HG02798 (cell line): ENCODE results near the gene ASH1L.
"Not testable (repeated sequence)": the region's sequence is repeated elsewhere in the genome, so short reads cannot be mapped to it uniquely, and the experiment has no call there.

Source experiments
- ATAC-seq: cut with Tn5 transposase; IDR thresholded peaks from one replicate; pipeline ENCODE4 v1.9.1; 2021; ENCODE audit warnings: mild to moderate bottlenecking; ENCODE audit not compliant: unreplicated experiment, poor library complexity

The ASH1L gene

GRCh38 chr1:155455588-155456195 is 106.9 kb downstream of the ASH1L start:
- ATAC-seq: no peak

DNA sequence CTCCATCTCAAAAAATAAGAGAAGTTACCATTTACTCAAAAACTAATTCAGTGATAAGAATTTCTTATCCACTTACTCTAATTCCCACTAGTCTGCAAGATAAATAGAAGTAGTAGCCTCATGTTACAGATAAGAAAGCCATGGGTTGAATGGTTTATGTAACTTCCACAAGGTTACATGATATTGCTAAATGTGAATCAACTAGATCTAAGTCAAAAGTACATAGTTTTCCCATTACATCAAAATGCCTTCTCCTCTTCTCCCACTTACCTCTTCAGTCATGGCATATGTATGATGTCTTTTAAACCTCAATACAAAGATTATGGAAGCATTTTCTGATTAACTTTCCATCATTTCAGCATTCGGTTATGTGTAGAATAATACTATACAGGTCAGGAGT is 108.5 kb downstream of the ASH1L start:
- no peak for ATAC-seq

DNA sequence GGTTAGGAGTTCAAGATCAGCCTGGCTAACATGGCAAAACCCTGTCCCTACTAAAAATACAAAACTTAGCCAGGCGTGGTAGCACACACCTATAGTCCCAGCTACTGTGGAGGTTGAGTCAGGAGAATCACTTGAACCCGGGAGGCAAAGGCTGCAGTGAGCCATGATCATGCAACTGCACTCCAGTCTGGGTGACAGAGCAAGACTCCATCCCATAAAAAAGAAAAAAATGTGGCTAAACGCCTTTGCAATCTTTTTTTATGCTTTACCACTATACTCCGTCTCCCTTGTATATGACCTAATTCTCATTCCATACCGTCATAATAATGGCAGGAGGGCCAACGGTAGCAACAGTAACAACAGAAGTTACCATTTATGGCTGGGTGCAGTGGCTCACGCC is 109.5 kb downstream of the ASH1L start:
- ATAC-seq: no peak

GRCh38 chr1:155451199-155451598 is 111.4 kb downstream of the ASH1L start:
- ATAC-seq: no peak

DNA sequence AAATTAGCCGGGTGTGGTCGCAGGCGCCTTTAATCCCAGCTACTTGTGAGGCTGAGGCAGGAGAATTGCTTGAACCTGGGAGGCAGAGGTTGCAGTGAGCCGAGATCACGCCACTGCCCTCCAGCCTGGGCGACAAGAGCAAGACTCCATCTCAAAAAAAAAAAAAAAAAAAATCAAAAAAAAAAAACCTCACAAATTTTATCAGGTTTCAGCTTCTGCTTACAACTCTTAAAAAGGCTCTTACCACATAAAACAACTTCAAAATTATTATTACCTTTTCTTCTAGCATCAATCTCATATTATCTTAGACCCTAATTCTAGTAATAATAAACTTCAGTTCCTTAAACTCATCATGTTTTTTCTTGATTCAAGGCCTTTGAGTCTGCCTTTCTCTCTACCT is 120.2 kb downstream of the ASH1L start:
- not testable (repeated sequence) for ATAC-seq

GRCh38 chr1:155437405-155437804 is 125.2 kb downstream of the ASH1L start:
- ATAC-seq: no peak

GRCh38 chr1:155433831-155434389 is 128.7 kb downstream of the ASH1L start:
- ATAC-seq: peak; percentile 57

GRCh38 chr1:155433128-155433830 is 129.3 kb downstream of the ASH1L start:
- not testable (repeated sequence) for ATAC-seq

- ATAC-seq: no peak
Observed at GRCh38 chr1:155424091-155424490, 138.5 kb downstream of the ASH1L start.

DNA sequence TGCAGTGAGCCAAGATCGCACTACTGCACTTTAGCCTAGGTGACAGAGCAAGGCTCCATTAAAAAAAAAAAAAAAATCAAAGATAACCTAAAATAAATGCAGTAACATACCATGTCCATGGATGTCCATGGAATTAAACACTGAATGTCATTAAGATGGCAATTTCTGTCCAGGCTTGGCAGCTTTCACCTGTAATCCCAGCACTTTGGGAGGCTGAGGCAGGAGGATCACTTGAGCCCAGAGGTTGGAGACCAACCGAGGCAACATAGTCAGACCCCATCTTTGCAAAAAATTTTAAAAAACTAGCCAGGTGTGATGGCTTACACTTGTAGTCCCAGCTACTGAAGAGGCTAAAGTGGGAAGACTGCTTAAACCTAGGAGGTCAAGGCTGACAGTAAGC is 141.8 kb downstream of the ASH1L start:
- no peak for ATAC-seq

DNA sequence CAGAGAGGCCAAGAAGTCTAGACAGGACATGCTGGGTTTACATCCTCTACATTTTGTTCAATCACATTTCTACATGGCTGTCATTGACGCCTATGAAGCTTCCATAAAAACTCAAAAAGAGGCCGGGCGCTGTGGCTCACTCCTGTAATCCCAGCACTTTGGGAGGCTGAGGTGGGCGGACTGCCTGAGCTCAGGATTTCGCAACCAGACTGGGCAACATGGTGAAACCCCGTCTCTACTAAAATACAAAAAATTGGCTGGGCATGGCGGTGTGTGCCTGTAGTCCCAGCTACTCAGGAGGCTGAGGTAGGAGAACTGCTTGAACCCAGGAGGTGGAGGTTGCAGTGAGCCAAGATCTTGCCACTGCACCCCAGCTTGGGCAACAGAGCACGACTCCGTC is 150.8 kb downstream of the ASH1L start:
- not testable (repeated sequence) for ATAC-seq

DNA sequence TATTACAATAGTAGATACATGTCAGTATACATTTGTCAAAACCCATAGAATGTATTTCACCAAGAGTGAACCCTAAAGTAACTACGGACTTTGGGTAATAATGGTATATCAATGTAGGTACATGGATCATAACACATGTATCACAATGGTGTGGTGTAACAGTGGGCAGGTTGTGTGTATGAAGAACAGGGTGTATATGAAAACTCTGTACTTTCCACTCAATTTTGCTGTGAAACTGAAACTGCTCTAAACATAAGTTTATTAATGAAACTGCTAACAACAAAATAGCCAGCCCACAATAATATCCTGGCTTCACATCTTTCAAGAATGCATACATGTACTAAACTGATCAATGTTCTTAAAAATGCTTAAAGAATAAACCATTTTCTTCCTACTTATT is 151.7 kb downstream of the ASH1L start:
- ATAC-seq: no peak

- no peak for ATAC-seq
Observed at GRCh38 chr1:155396874-155397476, 165.6 kb downstream of the ASH1L start.

- no peak for ATAC-seq
Observed at GRCh38 chr1:155392898-155393411, 169.6 kb downstream of the ASH1L start.

GRCh38 chr1:155389826-155390225 is 172.8 kb downstream of the ASH1L start:
- no peak for ATAC-seq

DNA sequence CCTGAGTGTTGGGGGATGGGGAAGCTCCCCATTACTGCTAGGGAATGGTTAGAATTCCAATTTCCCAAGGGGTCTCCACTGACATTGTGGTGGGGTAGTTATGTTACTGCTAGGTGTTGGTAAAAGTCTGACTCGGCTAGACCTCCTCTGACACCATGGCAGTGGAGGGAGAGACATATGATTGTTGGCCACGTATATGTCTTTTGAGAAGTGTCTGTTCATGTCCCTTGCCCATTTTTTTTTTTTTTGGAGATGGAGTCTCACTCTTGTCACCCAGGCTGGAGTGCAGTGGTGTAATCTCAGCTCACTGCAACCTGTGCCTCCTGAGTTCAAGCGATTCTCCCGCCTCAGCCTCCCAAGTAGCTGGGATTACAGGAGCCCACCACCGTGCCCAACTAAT is 176.8 kb downstream of the ASH1L start:
- ATAC-seq: not testable (repeated sequence)

- ATAC-seq: no peak
Observed at GRCh38 chr1:155383406-155383805, 179.2 kb downstream of the ASH1L start.

DNA sequence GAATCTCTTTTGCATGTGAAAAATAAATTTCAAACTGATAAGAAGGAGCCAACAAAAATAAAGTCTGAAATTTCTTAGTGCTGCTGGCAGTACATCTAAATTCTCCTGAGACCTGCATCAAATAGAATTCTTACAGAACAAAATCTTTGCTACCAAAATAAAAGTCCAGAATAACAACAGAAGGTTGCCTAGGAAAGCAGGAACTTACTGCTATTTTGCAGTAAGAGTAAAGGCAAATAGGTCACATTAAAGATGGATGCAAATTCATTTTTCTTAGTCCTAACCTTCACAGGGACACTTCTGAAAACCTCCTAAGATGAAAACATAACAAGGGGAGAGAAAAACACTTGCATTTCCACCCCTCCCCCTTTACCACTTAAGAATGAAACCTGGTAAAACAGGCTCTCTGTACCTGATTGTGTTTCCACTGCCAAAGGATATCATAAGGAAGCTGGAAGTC is 182.9 kb downstream of the ASH1L start:
- ATAC-seq: no peak

GRCh38 chr1:155379180-155379579 is 183.4 kb downstream of the ASH1L start:
- ATAC-seq: no peak

DNA sequence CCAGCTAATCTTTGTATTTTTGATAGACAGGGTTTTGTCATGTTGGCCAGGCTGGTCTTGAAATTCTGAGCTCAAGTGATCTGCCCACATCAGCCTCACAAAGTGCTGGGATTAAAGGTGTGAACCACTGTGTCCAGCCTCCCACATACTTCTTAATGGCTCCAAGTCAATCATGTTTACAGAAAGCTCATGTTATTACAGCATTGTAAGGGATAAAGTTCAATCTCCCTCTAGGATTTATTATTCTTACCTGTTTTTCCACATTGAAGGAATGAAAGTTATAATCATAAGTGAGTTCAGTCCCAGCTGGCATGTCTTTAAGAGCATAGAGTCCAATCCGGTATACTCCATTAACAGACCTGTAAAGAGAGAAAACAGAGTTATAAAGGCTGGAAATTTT is 202.6 kb downstream of the ASH1L start:
- ATAC-seq: no peak

GRCh38 chr1:155352631-155353030 is 210.0 kb downstream of the ASH1L start:
- no peak for ATAC-seq
